Small intestine (tissue), 7 donors: ENCODE measurements around the gene SETBP1. TPM values are rescaled to one million over a fixed set of nuclear protein-coding genes. Genes with fewer than 3 reads are reported as not detected.

Experiments
- DNase-seq, 2 donors: peaks; one replicate each; pipeline versions ENCODE4 v3.0.0 to v3.0.0-alpha.2; 2013
- FAIRE-seq: peaks from 2 replicates; lab custom pipeline; 2012; peaks lifted over from hg19 to GRCh38; lab: Jason Lieb, UNC
- H3K27ac ChIP-seq, 3 donors: one replicate each; pipeline ENCODE4 v1.5.1; 2013; ENCODE audit warnings: low read length in 2 of 3, mild to moderate bottlenecking in 2 of 3, control low read depth in 1 of 3, inconsistent platforms in 1 of 3, low read depth in 1 of 3, moderate library complexity in 1 of 3
- H3K27me3 ChIP-seq, 3 donors: one replicate each; pipeline ENCODE4 v1.6.1; 2013; ENCODE audit warnings: low read length in 3 of 3, inconsistent platforms in 1 of 3; ENCODE audit not compliant: control insufficient read depth in 3 of 3, insufficient read depth in 3 of 3
- H3K36me3 ChIP-seq, 3 donors: one replicate each; pipeline ENCODE4 v1.6.1; 2013; ENCODE audit warnings: low read length in 3 of 3, inconsistent platforms in 1 of 3, low read depth in 1 of 3, mild to moderate bottlenecking in 1 of 3, moderate library complexity in 1 of 3; ENCODE audit not compliant: control insufficient read depth in 3 of 3, insufficient read depth in 2 of 3
- H3K4me1 ChIP-seq, 3 donors: one replicate each; pipeline ENCODE4 v1.6.1; 2013; ENCODE audit warnings: low read length in 2 of 3, inconsistent platforms in 1 of 3, low read depth in 1 of 3, mild to moderate bottlenecking in 1 of 3, moderate library complexity in 1 of 3; ENCODE audit not compliant: control insufficient read depth in 3 of 3, insufficient read depth in 2 of 3
- H3K4me3 ChIP-seq, 3 donors: one replicate each; pipeline ENCODE4 v1.5.1; 2013; ENCODE audit warnings: low read length in 3 of 3, control low read depth in 1 of 3, inconsistent platforms in 1 of 3, low read depth in 1 of 3, mild to moderate bottlenecking in 1 of 3, moderate library complexity in 1 of 3
- H3K9me3 ChIP-seq, 2 donors: one replicate each; pipeline ENCODE4 v1.6.1; 2013; ENCODE audit warnings: low read depth in 1 of 2, low read length in 1 of 2; ENCODE audit not compliant: control insufficient read depth in 2 of 2, insufficient read depth in 1 of 2
- WGBS, 3 donors: extraction: QIAGEN DNeasy Blood & Tissue Kit; methylation state at CpG; one replicate each; pipeline ENCODE4 v1.1.7; 2013; 5-methylcytosine and 5-hydroxymethylcytosine counted together
- polyA plus RNA-seq, 4 donors: library from polyadenylated mRNA; stranded (reverse) in 3 of 4; unstranded in 1 of 4; fragments of 200-250 nt in 3 of 4; fragments of 120-200 nt in 1 of 4; gene quantifications; one replicate each; pipeline versions ENCODE4 v1.2.1 to v1.2.3, GENCODE V29; 2013
- donor health status: healthy with polysubstance abuse.
- donor health status: control.
- donor health status: control.
- donor health status: Bipolar disorder and iron deficiency.
- donor health status: healthy.

Gene SETBP1
- polyA plus RNA-seq, 4 donors = 0.54 to 5.8 (median 1.8) TPM; not detected in 1

GRCh38 chr18:44912740-44913478 is 232.2 kb downstream of the SETBP1 start:
- Histone ChIP-seq H3K9me3 (no peaks in the 10 kb centered on the region), H3K27me3 (no peaks in the 10 kb centered on the region), H3K4me1 (peaks cover 3 to 11% (median 3%) of the 10 kb centered on the region in 3 donors), H3K27ac (no peak overlapping the region), H3K4me3 (no peak overlapping the region), H3K36me3 (no peaks in the 10 kb centered on the region)
- DNase-seq = no peak
- FAIRE-seq = no peak
- 78 to 79% (median 78%) methylated on average over 6 of the region's 6 CpGs for WGBS, 3 donors

- no peaks in the 10 kb centered on the region for H3K36me3 ChIP-seq
- H3K27ac ChIP-seq = no peak overlapping the region
- peaks cover 5 to 20% (median 7%) of the 10 kb centered on the region in 3 donors for H3K4me1 ChIP-seq
- H3K4me3 ChIP-seq = no peak overlapping the region
- no peaks in the 10 kb centered on the region for H3K9me3 ChIP-seq
- no peak for FAIRE-seq
- no peaks in the 10 kb centered on the region for H3K27me3 ChIP-seq
- 81 to 89% (median 84%) methylated on average over 5 of the region's 5 CpGs for WGBS, 3 donors
- no peak for DNase-seq
Measured at GRCh38 chr18:44914028-44914427, 233.3 kb downstream of the SETBP1 start.

GRCh38 chr18:44915213-44915612 is 234.5 kb downstream of the SETBP1 start:
- no peak overlapping the region for H3K4me3 ChIP-seq
- no peak for FAIRE-seq
- no peaks in the 10 kb centered on the region for H3K9me3 ChIP-seq
- H3K36me3 ChIP-seq = no peaks in the 10 kb centered on the region
- H3K27me3 ChIP-seq = no peaks in the 10 kb centered on the region
- no peak for DNase-seq
- H3K27ac ChIP-seq = no peak overlapping the region
- 75 to 83% (median 76%) methylated on average over 2 of the region's 2 CpGs for WGBS, 3 donors
- H3K4me1 ChIP-seq = peaks cover 5 to 20% (median 7%) of the 10 kb centered on the region in 3 donors

- H3K36me3 ChIP-seq = no peaks in the 10 kb centered on the region
- no peak overlapping the region for H3K4me3 ChIP-seq
- H3K27me3 ChIP-seq = no peaks in the 10 kb centered on the region
- DNase-seq = no peak
- peaks cover 5 to 20% (median 7%) of the 10 kb centered on the region in 3 donors for H3K4me1 ChIP-seq
- no peaks in the 10 kb centered on the region for H3K9me3 ChIP-seq
- FAIRE-seq = no peak
- H3K27ac ChIP-seq = no peak overlapping the region
- whole genome bisulfite sequencing, 3 donors = 83 to 95% (median 85%) methylated on average over 2 of the region's 2 CpGs
Measured at GRCh38 chr18:44915661-44916060, 235.0 kb downstream of the SETBP1 start.

GRCh38 chr18:44916429-44917207 is 235.9 kb downstream of the SETBP1 start:
- H3K27me3 ChIP-seq = no peaks in the 10 kb centered on the region
- no peak overlapping the region for H3K4me3 ChIP-seq
- DNase-seq = no peak
- no peak for FAIRE-seq
- no peaks in the 10 kb centered on the region for H3K36me3 ChIP-seq
- 80 to 92% (median 80%) methylated on average over 4 of the region's 4 CpGs for WGBS, 3 donors
- H3K9me3 ChIP-seq = no peaks in the 10 kb centered on the region
- no peak overlapping the region for H3K27ac ChIP-seq
- H3K4me1 ChIP-seq = peaks cover 5 to 20% (median 7%) of the 10 kb centered on the region in 3 donors

- Histone ChIP-seq H3K36me3 (no peaks in the 10 kb centered on the region), H3K4me1 (peaks cover 5 to 20% (median 7%) of the 10 kb centered on the region in 3 donors), H3K27me3 (no peaks in the 10 kb centered on the region), H3K9me3 (no peaks in the 10 kb centered on the region), H3K4me3 (no peak overlapping the region), H3K27ac (peak overlapping the region in 2 of 3 donors; percentile 9 to 28)
- no peak for FAIRE-seq
- DNase-seq = no peak
- WGBS, 3 donors = 30 to 54% (median 44%) methylated on average over 10 of the region's 10 CpGs
Measured at GRCh38 chr18:44917216-44918141, 236.8 kb downstream of the SETBP1 start.

GRCh38 chr18:44918142-44918476 is 237.4 kb downstream of the SETBP1 start:
- Histone ChIP-seq H3K4me3 (no peak overlapping the region), H3K4me1 (peaks cover 5 to 20% (median 7%) of the 10 kb centered on the region in 3 donors), H3K9me3 (no peaks in the 10 kb centered on the region), H3K36me3 (no peaks in the 10 kb centered on the region), H3K27ac (peak overlapping the region in 1 of 3 donors; percentile 28), H3K27me3 (no peaks in the 10 kb centered on the region)
- 58 to 69% (median 67%) methylated on average over 4 of the region's 4 CpGs for WGBS, 3 donors
- peak; percentile 71 to 80 for DNase-seq
- no peak for FAIRE-seq

GRCh38 chr18:44920441-44920840 is 239.8 kb downstream of the SETBP1 start:
- H3K9me3 ChIP-seq = no peaks in the 10 kb centered on the region
- DNase-seq = no peak
- H3K4me3 ChIP-seq = no peak overlapping the region
- H3K27ac ChIP-seq = no peak overlapping the region
- H3K36me3 ChIP-seq = no peaks in the 10 kb centered on the region
- H3K27me3 ChIP-seq = no peaks in the 10 kb centered on the region
- peaks cover 5 to 20% (median 7%) of the 10 kb centered on the region in 3 donors for H3K4me1 ChIP-seq
- FAIRE-seq = no peak
- 80 to 88% (median 86%) methylated on average over 4 of the region's 4 CpGs for WGBS, 3 donors
